Ectodermal cell (in vitro differentiated cells): Measurements from ENCODE around the gene LIMS2.

ENCODE experiments used
- H3K27ac ChIP-seq: 2 replicates; pipeline ENCODE4 v1.7.0; 2013; ENCODE audit warnings: mild to moderate bottlenecking, low read depth, low read length; ENCODE audit not compliant: insufficient read depth, poor library complexity, severe bottlenecking
- H3K27me3 ChIP-seq: 2 replicates; pipeline ENCODE4 v1.7.0; 2013; ENCODE audit warnings: mild to moderate bottlenecking, low read length; ENCODE audit not compliant: insufficient read depth, control insufficient read depth, poor library complexity, severe bottlenecking
- H3K36me3 ChIP-seq: one replicate; pipeline ENCODE4 v1.7.0; 2013; ENCODE audit warnings: low read length; ENCODE audit not compliant: control insufficient read depth, insufficient read depth
- H3K4me1 ChIP-seq: one replicate; pipeline ENCODE4 v1.7.0; 2013; ENCODE audit warnings: low read length; ENCODE audit not compliant: control insufficient read depth, insufficient read depth
- H3K4me3 ChIP-seq: 2 replicates; pipeline ENCODE4 v1.7.0; 2013; ENCODE audit warnings: low read depth, low read length, control low read depth; ENCODE audit not compliant: insufficient read depth
- H3K9me3 ChIP-seq: 2 replicates; pipeline ENCODE4 v1.7.0; 2013; ENCODE audit warnings: mild to moderate bottlenecking, low read length, moderate library complexity; ENCODE audit not compliant: control insufficient read depth
- WGBS, 2 experiments: methylation state at CpG; one replicate each; pipeline ENCODE4 v1.1.7; 2013; ENCODE audit warnings: missing lambda C conversion rate in 2 of 2; 5-methylcytosine and 5-hydroxymethylcytosine counted together

LIMS2 gene

GRCh38 chr2:127596311-127597045 is 78.9 kb downstream of the LIMS2 start:
- Histone ChIP-seq H3K27me3 (no peaks in the 10 kb centered on the region), H3K27ac (no peak overlapping the region), H3K36me3 (no peaks in the 10 kb centered on the region), H3K4me3 (no peak overlapping the region), H3K4me1 (no peaks in the 10 kb centered on the region), H3K9me3 (no peaks in the 10 kb centered on the region)
- 94 to 95% methylated on average over 14 of the region's 14 CpGs for WGBS, 2 experiments

GRCh38 chr2:127594116-127594591 is 81.2 kb downstream of the LIMS2 start:
- Histone ChIP-seq H3K27me3 (no peaks in the 10 kb centered on the region), H3K36me3 (no peaks in the 10 kb centered on the region), H3K9me3 (no peaks in the 10 kb centered on the region), H3K27ac (no peak overlapping the region), H3K4me1 (no peaks in the 10 kb centered on the region), H3K4me3 (no peak overlapping the region)
- 88 to 94% methylated on average over 10 of the region's 10 CpGs for WGBS, 2 experiments

- WGBS, 2 experiments, result 91 to 92% methylated on average over 27 of the region's 27 CpGs
- H3K36me3 ChIP-seq, result no peaks in the 10 kb centered on the region
- no peaks in the 10 kb centered on the region for H3K27me3 ChIP-seq
- no peaks in the 10 kb centered on the region for H3K9me3 ChIP-seq
- H3K27ac ChIP-seq, result no peak overlapping the region
- no peak overlapping the region for H3K4me3 ChIP-seq
- H3K4me1 ChIP-seq, result no peaks in the 10 kb centered on the region
Measured at GRCh38 chr2:127593228-127594115, 81.9 kb downstream of the LIMS2 start.

GRCh38 chr2:127592761-127593227 is 82.5 kb downstream of the LIMS2 start:
- no peaks in the 10 kb centered on the region for H3K4me1 ChIP-seq
- H3K9me3 ChIP-seq, result no peaks in the 10 kb centered on the region
- H3K36me3 ChIP-seq, result no peaks in the 10 kb centered on the region
- H3K27ac ChIP-seq, result no peak overlapping the region
- WGBS, 2 experiments, result 93 to 95% methylated on average over 37 of the region's 37 CpGs
- no peaks in the 10 kb centered on the region for H3K27me3 ChIP-seq
- no peak overlapping the region for H3K4me3 ChIP-seq

GRCh38 chr2:127591221-127591923 is 84.0 kb downstream of the LIMS2 start:
- H3K27ac ChIP-seq, result no peak overlapping the region
- H3K27me3 ChIP-seq, result no peaks in the 10 kb centered on the region
- H3K9me3 ChIP-seq, result no peaks in the 10 kb centered on the region
- H3K36me3 ChIP-seq, result no peaks in the 10 kb centered on the region
- no peaks in the 10 kb centered on the region for H3K4me1 ChIP-seq
- WGBS, 2 experiments, result 49% methylated on average over 10 of the region's 10 CpGs
- no peak overlapping the region for H3K4me3 ChIP-seq

- 92 to 94% methylated on average over 8 of the region's 8 CpGs for WGBS, 2 experiments
- Histone ChIP-seq H3K27me3 (no peaks in the 10 kb centered on the region), H3K27ac (no peak overlapping the region), H3K9me3 (no peaks in the 10 kb centered on the region), H3K4me3 (no peak overlapping the region), H3K4me1 (no peaks in the 10 kb centered on the region), H3K36me3 (no peaks in the 10 kb centered on the region)
Measured at GRCh38 chr2:127590386-127591190, 84.7 kb downstream of the LIMS2 start.

GRCh38 chr2:127589841-127590240 is 85.5 kb downstream of the LIMS2 start:
- no peak overlapping the region for H3K4me3 ChIP-seq
- WGBS, 2 experiments, result 90 to 95% methylated on average over 5 of the region's 5 CpGs
- no peaks in the 10 kb centered on the region for H3K36me3 ChIP-seq
- no peaks in the 10 kb centered on the region for H3K27me3 ChIP-seq
- H3K4me1 ChIP-seq, result no peaks in the 10 kb centered on the region
- no peak overlapping the region for H3K27ac ChIP-seq
- no peaks in the 10 kb centered on the region for H3K9me3 ChIP-seq

- no peak overlapping the region for H3K4me3 ChIP-seq
- no peaks in the 10 kb centered on the region for H3K9me3 ChIP-seq
- no peaks in the 10 kb centered on the region for H3K36me3 ChIP-seq
- 93 to 96% methylated on average over 3 of the region's 3 CpGs for WGBS, 2 experiments
- H3K27ac ChIP-seq, result no peak overlapping the region
- no peaks in the 10 kb centered on the region for H3K27me3 ChIP-seq
- no peaks in the 10 kb centered on the region for H3K4me1 ChIP-seq
Measured at GRCh38 chr2:127589358-127589757, 86.0 kb downstream of the LIMS2 start.
